Activated CD8-positive, alpha-beta T cell treated with anti-CD3 and anti-CD28 coated beads for 36 hours (primary cell): ENCODE results near the gene KIAA0319L. TPM values are rescaled to one million over a fixed set of nuclear protein-coding genes. Genes with fewer than 3 reads are reported as not detected.

ENCODE experiments used
- ATAC-seq: fragments of 200-7000 bp; cut with Tn5 transposase; one replicate; pipeline ENCODE4 v1.10.0; 2021; ENCODE audit warnings: mild to moderate bottlenecking, moderate library complexity
- CTCF ChIA-PET: fragments of 350-600 bp; sonication (Branson Sonifier 250); formaldehyde crosslinking; loops from one replicate; lab custom pipeline; 2021; ENCODE audit warnings: antibody characterized with exemption; lab: Charles Lee
- POLR2A ChIA-PET: fragments of 350-600 bp; sonication (Branson Sonifier 250); formaldehyde crosslinking; loops from one replicate; lab custom pipeline; 2021; ENCODE audit warnings: antibody characterized with exemption; lab: Charles Lee
- DNase-seq: peaks from one replicate; pipeline ENCODE4 v3.0.0-alpha.2; 2020
- H3K27ac Mint-ChIP-seq: one replicate; pipeline ENCODE4 v1.8.0; 2021; ENCODE audit warnings: mild to moderate bottlenecking, mixed read lengths
- H3K27me3 Mint-ChIP-seq: one replicate; pipeline ENCODE4 v1.8.0; 2021; ENCODE audit warnings: mixed read lengths
- H3K36me3 Mint-ChIP-seq: one replicate; pipeline ENCODE4 v1.8.0; 2021; ENCODE audit warnings: low read depth, mixed read lengths
- H3K4me1 Mint-ChIP-seq: one replicate; pipeline ENCODE4 v1.8.0; 2021; ENCODE audit warnings: low read depth, mixed read lengths
- H3K4me3 Mint-ChIP-seq: one replicate; pipeline ENCODE4 v1.8.0; 2021; ENCODE audit warnings: mild to moderate bottlenecking, moderate library complexity, mixed read lengths
- H3K9me3 Mint-ChIP-seq: one replicate; pipeline ENCODE4 v1.8.0; 2021; ENCODE audit warnings: mixed read lengths
- intact Hi-C: fragments of 100-400 bp; cut with micrococcal nuclease; formaldehyde crosslinking; loops from one replicate; pipeline ENCODE4 v1.10.0; 2022
- total RNA-seq, 2 experiments: library from RNA; stranded (reverse); gene quantifications; one replicate each; pipeline ENCODE4 v1.2.3, GENCODE V29; 2021
- TF ChIP-seq, protein P1 (sequence below): fragments of 200-600 bp; IDR thresholded peaks from one replicate; pipeline ENCODE4 v1.8.0; 2022; ENCODE audit warnings: antibody characterized with exemption, mild to moderate bottlenecking

The KIAA0319L gene
- total RNA-seq, 2 experiments from 2014 or later: 22.8 to 30.9 TPM

DNA sequence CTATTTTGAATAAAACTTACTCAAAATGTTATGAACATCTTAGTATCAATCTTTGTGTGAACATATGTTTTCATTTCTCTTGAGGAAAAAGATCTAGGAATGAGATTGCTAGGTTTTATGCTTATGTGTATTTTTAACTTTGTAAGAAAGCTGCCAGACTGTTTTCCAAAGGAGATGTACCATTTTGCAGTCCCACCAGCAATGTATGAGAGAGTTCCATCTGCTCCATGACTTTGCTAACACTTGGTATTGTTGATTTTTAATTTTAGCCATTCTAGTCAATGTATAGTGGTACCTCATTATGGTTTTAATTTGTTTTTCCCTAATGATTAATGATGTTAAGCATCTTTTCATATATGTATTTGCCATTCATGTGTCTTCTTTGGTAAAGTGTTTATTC, 156.2 kb downstream of the KIAA0319L start:
- Mint-ChIP-seq H3K4me3 (no peak overlapping the region), H3K27ac (no peak overlapping the region), H3K27me3 (no peaks in the 10 kb centered on the region), H3K4me1 (peaks cover 4% of the 10 kb centered on the region), H3K36me3 (peaks cover 28% of the 10 kb centered on the region), H3K9me3 (no peaks in the 10 kb centered on the region)
- CTCF ChIA-PET: no interaction called here
- intact Hi-C loops: no loop called here
- DNase-seq: no peak
- TF ChIP-seq, protein P1, sequence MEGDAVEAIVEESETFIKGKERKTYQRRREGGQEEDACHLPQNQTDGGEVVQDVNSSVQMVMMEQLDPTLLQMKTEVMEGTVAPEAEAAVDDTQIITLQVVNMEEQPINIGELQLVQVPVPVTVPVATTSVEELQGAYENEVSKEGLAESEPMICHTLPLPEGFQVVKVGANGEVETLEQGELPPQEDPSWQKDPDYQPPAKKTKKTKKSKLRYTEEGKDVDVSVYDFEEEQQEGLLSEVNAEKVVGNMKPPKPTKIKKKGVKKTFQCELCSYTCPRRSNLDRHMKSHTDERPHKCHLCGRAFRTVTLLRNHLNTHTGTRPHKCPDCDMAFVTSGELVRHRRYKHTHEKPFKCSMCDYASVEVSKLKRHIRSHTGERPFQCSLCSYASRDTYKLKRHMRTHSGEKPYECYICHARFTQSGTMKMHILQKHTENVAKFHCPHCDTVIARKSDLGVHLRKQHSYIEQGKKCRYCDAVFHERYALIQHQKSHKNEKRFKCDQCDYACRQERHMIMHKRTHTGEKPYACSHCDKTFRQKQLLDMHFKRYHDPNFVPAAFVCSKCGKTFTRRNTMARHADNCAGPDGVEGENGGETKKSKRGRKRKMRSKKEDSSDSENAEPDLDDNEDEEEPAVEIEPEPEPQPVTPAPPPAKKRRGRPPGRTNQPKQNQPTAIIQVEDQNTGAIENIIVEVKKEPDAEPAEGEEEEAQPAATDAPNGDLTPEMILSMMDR: no peak
- no peak for ATAC-seq
- POLR2A ChIA-PET: no interaction called here

DNA sequence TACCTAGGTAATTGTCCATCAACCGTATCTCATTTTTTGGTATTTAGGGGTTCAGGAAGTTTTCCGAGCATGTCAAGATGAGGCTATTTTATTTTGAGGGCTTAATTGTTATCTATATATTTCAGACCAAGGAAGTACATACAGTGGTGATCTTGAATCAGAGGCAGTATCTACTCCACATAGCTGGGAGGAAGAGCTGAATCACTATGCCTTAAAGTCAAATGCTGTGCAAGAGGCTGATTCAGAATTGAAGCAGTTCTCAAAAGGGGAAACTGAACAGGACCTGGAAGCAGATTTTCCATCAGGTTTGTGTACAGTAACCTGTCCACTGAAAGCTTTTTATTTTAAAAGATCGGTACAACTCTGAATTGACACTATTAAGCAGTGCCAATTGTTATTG, 158.5 kb downstream of the KIAA0319L start:
- H3K4me3 Mint-ChIP-seq: no peak overlapping the region
- ChIA-PET POLR2A (no interaction called here), CTCF (no interaction called here)
- DNase-seq (no peak), ATAC-seq (no peak)
- peaks cover 38% of the 10 kb centered on the region for H3K36me3 Mint-ChIP-seq
- intact Hi-C loops: no loop called here
- no peaks in the 10 kb centered on the region for H3K27me3 Mint-ChIP-seq
- no peak overlapping the region for H3K27ac Mint-ChIP-seq
- peaks cover 4% of the 10 kb centered on the region for H3K4me1 Mint-ChIP-seq
- TF ChIP-seq, protein P1: no peak
- no peaks in the 10 kb centered on the region for H3K9me3 Mint-ChIP-seq

DNA sequence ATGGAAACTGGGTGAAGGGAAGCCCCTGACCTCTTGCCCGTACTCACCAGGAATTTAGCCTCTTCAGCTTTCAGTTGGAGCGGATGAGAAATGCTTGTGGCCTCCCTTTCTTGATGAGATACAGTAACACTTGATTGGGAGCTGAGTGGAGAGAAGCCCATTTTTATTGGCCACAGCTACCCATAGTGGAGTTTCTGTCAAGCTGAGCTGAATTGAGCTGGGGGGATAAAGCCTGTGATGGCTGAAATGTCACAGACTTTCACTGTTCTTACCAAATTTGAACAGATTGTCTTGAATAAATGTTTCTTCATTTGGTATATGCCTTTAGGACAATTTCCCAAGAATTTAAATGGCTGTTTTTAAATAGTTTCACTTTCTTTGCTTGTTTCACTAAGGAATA, 162.8 kb downstream of the KIAA0319L start:
- Mint-ChIP-seq H3K27ac (no peak overlapping the region), H3K4me1 (peaks cover 4% of the 10 kb centered on the region), H3K36me3 (peaks cover 24% of the 10 kb centered on the region), H3K9me3 (no peaks in the 10 kb centered on the region), H3K27me3 (no peaks in the 10 kb centered on the region), H3K4me3 (no peak overlapping the region)
- ChIA-PET POLR2A (no interaction called here), CTCF (interaction anchor here (1.1 kb wide), 1 partner anchor 193 kb away, joined by 3 read pairs; no protein-coding TSS in a partner anchor)
- intact Hi-C loops: no loop called here
- no peak for DNase-seq
- no peak for ATAC-seq
- TF ChIP-seq, protein P1: no peak

DNA sequence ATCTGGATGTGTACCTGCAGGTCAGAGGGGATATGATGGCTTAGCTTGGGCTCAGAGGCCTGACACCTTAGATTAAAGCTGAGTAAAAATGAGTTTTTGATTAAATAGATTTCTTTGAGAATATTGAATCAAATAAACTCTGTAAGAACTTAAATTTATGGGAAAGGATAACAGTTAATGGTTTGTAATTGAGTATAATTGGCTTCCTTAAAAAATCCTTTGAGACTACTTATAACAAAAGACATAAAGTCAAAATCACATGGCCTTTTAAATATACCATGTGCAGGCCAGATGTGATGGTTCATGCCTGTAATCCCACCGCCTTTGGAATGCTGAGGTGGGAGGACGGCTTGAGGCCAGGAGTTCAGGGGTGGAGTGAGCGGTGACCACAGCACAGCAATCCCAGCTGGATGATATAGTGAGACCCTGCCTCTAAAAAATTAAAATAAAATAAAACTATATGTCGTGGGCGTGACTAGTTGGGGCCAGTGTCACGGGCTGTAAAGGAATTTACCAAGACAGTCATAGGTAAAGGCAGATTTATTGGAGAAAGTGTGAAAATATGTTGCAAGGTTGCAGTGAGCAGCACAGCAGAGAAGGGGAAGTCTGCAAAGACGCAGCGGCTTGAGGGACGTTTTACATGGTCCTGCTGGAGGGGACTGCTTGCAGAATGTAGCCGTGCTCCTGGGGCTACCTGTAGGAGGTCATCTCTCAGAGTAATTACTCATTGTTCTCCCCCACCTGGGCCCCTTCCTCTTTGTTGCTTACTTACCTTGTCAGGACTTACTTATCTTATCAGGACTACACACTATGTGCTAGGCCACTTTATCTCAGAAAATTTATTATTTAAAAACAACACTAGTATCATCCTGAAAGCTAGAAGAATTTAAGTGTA, 166.4 kb downstream of the KIAA0319L start:
- Mint-ChIP-seq H3K27ac (no peak overlapping the region), H3K27me3 (no peaks in the 10 kb centered on the region), H3K4me1 (no peaks in the 10 kb centered on the region), H3K36me3 (peaks cover 14% of the 10 kb centered on the region), H3K9me3 (no peaks in the 10 kb centered on the region), H3K4me3 (no peak overlapping the region)
- no peak for DNase-seq
- POLR2A ChIA-PET: no interaction called here
- ATAC-seq: no peak
- CTCF ChIA-PET: no interaction called here
- intact Hi-C loops: no loop called here
- TF ChIP-seq, protein P1: no peak

DNA sequence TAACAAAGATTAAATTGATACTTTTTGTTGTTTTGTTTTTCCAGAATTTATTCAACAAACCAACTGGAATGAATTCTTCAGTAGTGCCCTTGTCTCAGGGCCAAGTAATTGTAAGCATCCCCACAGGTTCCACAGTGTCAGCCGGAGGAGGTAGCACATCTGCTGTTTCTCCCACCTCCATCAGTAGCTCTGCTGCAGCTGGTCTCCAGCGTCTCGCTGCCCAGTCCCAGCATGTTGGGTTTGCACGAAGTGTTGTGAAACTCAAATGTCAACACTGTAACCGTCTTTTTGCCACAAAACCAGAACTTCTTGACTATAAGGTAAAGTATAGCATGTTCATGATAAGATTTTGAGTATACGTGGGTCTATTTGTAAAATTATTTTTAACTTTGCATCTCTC, 170.2 kb downstream of the KIAA0319L start:
- ATAC-seq: no peak
- H3K27me3 Mint-ChIP-seq: no peaks in the 10 kb centered on the region
- TF ChIP-seq, protein P1: no peak
- no peak overlapping the region for H3K27ac Mint-ChIP-seq
- POLR2A ChIA-PET: no interaction called here
- peaks cover 4% of the 10 kb centered on the region for H3K36me3 Mint-ChIP-seq
- H3K4me3 Mint-ChIP-seq: no peak overlapping the region
- H3K4me1 Mint-ChIP-seq: no peaks in the 10 kb centered on the region
- CTCF ChIA-PET: no interaction called here
- DNase-seq: no peak
- intact Hi-C loops: no loop called here
- no peaks in the 10 kb centered on the region for H3K9me3 Mint-ChIP-seq
